Fibroblast of pulmonary artery (primary cell): ENCODE results near the gene ADGRG3.

Experiments used
- DNase-seq: peaks from one replicate; pipeline ENCODE4 v3.0.0-alpha.2; 2010; ENCODE audit warnings: low read depth
- H3K4me3 ChIP-seq: replicated peaks from 2 replicates; pipeline ENCODE4 v1.5.1; 2011; ENCODE audit warnings: low read depth, mild to moderate bottlenecking, control low read depth, low read length, moderate library complexity
- CTCF ChIP-seq: IDR thresholded peaks from 2 replicates; pipeline ENCODE4 v1.5.1; 2011; ENCODE audit warnings: mild to moderate bottlenecking, control low read depth, low read length, inconsistent platforms; ENCODE audit errors: missing control alignments

ADGRG3 gene

GRCh38 chr16:57694725-57695679 is 26.9 kb downstream of the ADGRG3 start, which contains the start of gene DRC7:
DRC7 (plus strand) TSS chr16:57694806; CDS start chr16:57697950, 3,144 bp downstream.
- H3K4me3 ChIP-seq = peak within 1 kb of the TSS; percentile 37
- DNase-seq = peak; percentile 47
- no peak for TF ChIP-seq CTCF

DNA sequence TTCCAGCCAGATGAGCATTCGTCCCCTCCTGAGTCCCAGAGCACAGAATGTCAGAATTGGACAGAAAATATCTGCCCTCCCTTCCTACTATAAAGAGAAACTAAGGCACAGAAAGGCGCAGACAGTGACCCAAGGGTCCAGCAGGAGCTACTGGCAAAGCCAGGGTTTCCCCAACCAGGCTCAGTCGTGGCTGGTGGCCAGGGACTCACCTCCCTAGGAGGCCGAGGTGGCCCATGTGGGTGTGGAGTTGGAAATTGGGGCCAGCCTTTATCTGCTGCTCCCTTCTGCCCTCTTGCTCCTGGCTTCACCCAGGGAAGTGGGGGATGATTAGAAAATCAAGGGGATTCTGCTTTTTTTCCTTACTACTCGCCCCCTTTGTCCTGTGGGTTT is 27.6 kb downstream of the ADGRG3 start:
- H3K4me3 ChIP-seq = no peak overlapping the region
- DNase-seq = no peak
- TF ChIP-seq CTCF = no peak

DNA sequence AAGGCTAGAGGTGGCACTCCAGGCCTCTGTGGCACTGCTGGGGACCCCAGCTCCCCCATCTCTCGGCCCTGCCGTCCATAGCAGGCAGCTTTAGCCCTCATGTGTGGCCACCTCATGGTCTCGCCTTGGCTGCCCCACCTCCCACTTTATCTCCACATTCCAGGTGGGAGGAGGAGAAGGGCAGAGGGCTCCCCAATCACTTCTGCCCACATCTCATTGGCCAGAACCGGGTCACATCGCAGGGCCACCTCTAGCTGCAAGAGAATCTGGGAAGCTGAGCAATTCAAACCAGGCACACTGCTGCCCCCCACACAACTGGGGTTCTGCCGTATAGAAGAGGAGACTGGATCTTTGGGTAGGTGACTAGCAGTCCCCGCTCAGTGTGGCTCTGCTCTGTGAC is 28.1 kb downstream of the ADGRG3 start:
- TF ChIP-seq CTCF = no peak
- H3K4me3 ChIP-seq = no peak overlapping the region
- no peak for DNase-seq

DNA sequence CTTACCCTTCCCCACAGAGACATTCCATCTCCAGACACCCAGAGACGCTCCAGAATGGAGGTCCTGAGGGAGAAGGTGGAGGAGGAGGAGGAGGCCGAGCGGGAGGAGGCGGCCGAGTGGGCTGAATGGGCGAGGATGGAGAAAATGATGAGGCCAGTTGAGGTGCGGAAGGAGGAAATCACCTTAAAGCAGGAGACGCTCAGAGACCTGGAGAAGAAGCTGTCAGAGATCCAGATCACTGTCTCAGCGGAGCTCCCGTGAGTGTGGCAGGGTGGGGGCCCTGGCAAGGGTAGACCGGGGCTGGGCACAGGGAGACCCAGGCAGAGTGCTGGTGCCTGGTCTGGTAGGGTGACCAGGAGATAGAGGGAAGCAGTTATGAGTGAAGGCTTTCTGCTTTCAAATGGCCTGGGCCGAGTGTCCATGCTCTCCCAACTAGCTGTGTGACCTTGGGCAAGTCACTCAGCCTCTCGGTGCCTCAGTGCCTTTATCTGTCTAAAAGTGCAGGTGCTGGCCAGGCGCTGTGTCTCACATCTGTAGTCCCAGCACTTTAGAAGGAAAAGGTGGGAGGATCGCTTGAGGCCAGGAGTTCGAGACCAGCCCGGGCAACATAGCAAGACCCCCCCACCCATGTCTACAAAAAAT is 29.9 kb downstream of the ADGRG3 start:
- no peak overlapping the region for H3K4me3 ChIP-seq
- DNase-seq = no peak
- TF ChIP-seq CTCF = no peak

- DNase-seq = no peak
- no peak overlapping the region for H3K4me3 ChIP-seq
- TF ChIP-seq CTCF = no peak
These were observed 30.8 kb downstream of the ADGRG3 start for GRCh38 chr16:57698812-57699405.

DNA sequence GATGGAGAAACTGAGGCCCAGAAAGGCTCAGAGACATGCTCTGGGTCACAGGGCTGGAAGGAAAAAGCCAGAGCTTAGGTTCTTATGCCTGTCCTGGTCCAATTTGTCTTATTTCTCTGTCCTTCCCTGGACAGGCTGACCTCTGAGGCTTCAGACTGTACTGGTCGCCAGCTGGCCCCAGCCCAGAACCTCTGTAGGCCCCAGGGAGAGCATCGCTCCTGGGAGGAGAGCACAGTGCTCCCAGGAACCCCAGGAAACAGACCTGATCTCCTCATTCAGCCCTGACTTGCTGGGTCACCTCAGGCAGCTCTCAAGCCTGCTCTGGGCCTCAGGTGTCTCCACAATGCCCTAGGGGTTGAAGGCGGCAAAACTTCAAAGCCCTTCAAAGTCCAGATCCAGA is 31.4 kb downstream of the ADGRG3 start:
- DNase-seq = no peak
- no peak for TF ChIP-seq CTCF
- H3K4me3 ChIP-seq = no peak overlapping the region
